Transverse colon (tissue), 3 donors: ENCODE measurements around the gene SMC1A.

Source experiments
- POLR2A ChIP-seq: fragments of 450-650 bp; IDR thresholded peaks from one replicate; pipeline ENCODE4 v1.6.1; 2016; ENCODE audit warnings: antibody characterized with exemption, mild to moderate bottlenecking, moderate library complexity
- POLR2AphosphoS5 ChIP-seq, 3 donors: sonication (generic); formaldehyde crosslinking; IDR thresholded peaks; one replicate each; pipeline ENCODE4 v1.6.1; 2016; ENCODE audit warnings: antibody characterized with exemption in 3 of 3

- TF ChIP-seq POLR2A: no peak
- no peak for TF ChIP-seq POLR2AphosphoS5 (IDR thresholded peaks at IDR 0.05)
These were observed 42.7 kb downstream of the SMC1A start for GRCh38 chrX:53379747-53380146.
